Stimulated activated CD4-positive, alpha-beta T cell treated with anti-CD3 and anti-CD28 coated beads, Interleukin-2, amount 100 ng/mL, for 48 hours (primary cell): ENCODE results near the gene LAYN.

ENCODE experiments used
- DNase-seq, 2 donors: peaks; one replicate each; pipeline ENCODE4 v3.0.0-alpha.2; 2020

Gene LAYN

GRCh38 chr11:111531687-111532364, 8.7 kb upstream of the LAYN start:
- DNase-seq = peak; percentile 47 to 58

- no peak for DNase-seq
Measured at GRCh38 chr11:111532365-111532709, 8.2 kb upstream of the LAYN start.

GRCh38 chr11:111535281-111535680, 5.2 kb upstream of the LAYN start:
- no peak for DNase-seq

- DNase-seq = no peak
Measured at GRCh38 chr11:111537336-111537860, 3.1 kb upstream of the LAYN start.

GRCh38 chr11:111538407-111539114, 2.0 kb upstream of the LAYN start:
- DNase-seq = no peak

GRCh38 chr11:111539426-111540113, 950 bp upstream of the LAYN start:
- DNase-seq = no peak

GRCh38 chr11:111540937-111541253, 375 bp downstream of the LAYN start:
- no peak for DNase-seq

GRCh38 chr11:111541254-111542061, 938 bp downstream of the LAYN start:
- no peak for DNase-seq

GRCh38 chr11:111542606-111543275, 2.2 kb downstream of the LAYN start:
- DNase-seq = no peak

GRCh38 chr11:111548525-111548924, 8.0 kb downstream of the LAYN start:
- DNase-seq = no peak

- DNase-seq = no peak
Measured at GRCh38 chr11:111549196-111549868, 8.8 kb downstream of the LAYN start.

GRCh38 chr11:111549869-111550203, 9.3 kb downstream of the LAYN start:
- no peak for DNase-seq

- no peak for DNase-seq
Measured at GRCh38 chr11:111550258-111550657, 9.7 kb downstream of the LAYN start.

- no peak for DNase-seq
Measured at GRCh38 chr11:111554532-111554931, 14.0 kb downstream of the LAYN start.

- DNase-seq = no peak
Measured at GRCh38 chr11:111555255-111555654, 14.7 kb downstream of the LAYN start.

- no peak for DNase-seq
Measured at GRCh38 chr11:111557425-111558111, 17.0 kb downstream of the LAYN start.

- no peak for DNase-seq
Measured at GRCh38 chr11:111559800-111560464, 19.4 kb downstream of the LAYN start.

GRCh38 chr11:111560800-111561199, 20.3 kb downstream of the LAYN start:
- DNase-seq = no peak

GRCh38 chr11:111561306-111561705, 20.8 kb downstream of the LAYN start:
- no peak for DNase-seq

- no peak for DNase-seq
Measured at GRCh38 chr11:111561791-111562325, 21.3 kb downstream of the LAYN start.
